HG03342 (cell line): Measurements from ENCODE around the gene ZFYVE28.
"Not testable (repeated sequence)": the region's sequence is repeated elsewhere in the genome, so short reads cannot be mapped to it uniquely, and the experiment has no call there.

Source experiments
- ATAC-seq: cut with Tn5 transposase; IDR thresholded peaks from one replicate; pipeline ENCODE4 v1.9.1; 2021; ENCODE audit warnings: mild to moderate bottlenecking, moderate library complexity; ENCODE audit not compliant: unreplicated experiment

ZFYVE28 gene

GRCh38 chr4:2275546-2276251 lies 142.7 kb downstream of the ZFYVE28 start:
- no peak for ATAC-seq

GRCh38 chr4:2275044-2275397 lies 143.4 kb downstream of the ZFYVE28 start:
- ATAC-seq: not testable (repeated sequence)

- no peak for ATAC-seq
Observed at GRCh38 chr4:2274320-2275043, 144.0 kb downstream of the ZFYVE28 start.

GRCh38 chr4:2273657-2274319 lies 144.7 kb downstream of the ZFYVE28 start:
- no peak for ATAC-seq

- no peak for ATAC-seq
Observed at GRCh38 chr4:2273221-2273620, 145.2 kb downstream of the ZFYVE28 start.

GRCh38 chr4:2272828-2273120 lies 145.7 kb downstream of the ZFYVE28 start:
- no peak for ATAC-seq

- no peak for ATAC-seq
Observed at GRCh38 chr4:2272026-2272827, 146.2 kb downstream of the ZFYVE28 start.

GRCh38 chr4:2271279-2272025 lies 147.0 kb downstream of the ZFYVE28 start:
- no peak for ATAC-seq

GRCh38 chr4:2270341-2271165 lies 147.9 kb downstream of the ZFYVE28 start:
- ATAC-seq: no peak

GRCh38 chr4:2269618-2270163 lies 148.8 kb downstream of the ZFYVE28 start:
- ATAC-seq: no peak

- ATAC-seq: no peak
Observed at GRCh38 chr4:2269206-2269531, 149.3 kb downstream of the ZFYVE28 start.

- no peak for ATAC-seq
Observed at GRCh38 chr4:2268357-2269205, 149.9 kb downstream of the ZFYVE28 start.

GRCh38 chr4:2267841-2268240 lies 150.6 kb downstream of the ZFYVE28 start:
- ATAC-seq: no peak

- no peak for ATAC-seq
Observed at GRCh38 chr4:2267320-2267811, 151.1 kb downstream of the ZFYVE28 start.

GRCh38 chr4:2266821-2267220 lies 151.6 kb downstream of the ZFYVE28 start:
- ATAC-seq: no peak

GRCh38 chr4:2266181-2266580 lies 152.3 kb downstream of the ZFYVE28 start:
- no peak for ATAC-seq

- ATAC-seq: no peak
Observed at GRCh38 chr4:2265113-2266110, 153.0 kb downstream of the ZFYVE28 start.
